Body of pancreas (tissue), 4 donors: ENCODE results near the gene DIAPH1.

Source experiments
- CTCF ChIP-seq, 7 experiments: fragments of 450-650 bp in 4 of 7; fragments of 200-600 bp in 3 of 7; sonication (generic) in 3 of 7; IDR thresholded peaks; one replicate each; pipeline ENCODE4 v1.5.1; 2016 to 2019; ENCODE audit warnings: antibody characterized with exemption in 7 of 7
- POLR2A ChIP-seq, 3 donors: fragments of 450-650 bp; IDR thresholded peaks; one replicate each; pipeline ENCODE4 v1.6.1; 2016; ENCODE audit warnings: antibody characterized with exemption in 3 of 3, mild to moderate bottlenecking in 2 of 3

GRCh38 chr5:141532726-141533125, 86.1 kb downstream of the DIAPH1 start:
- TF ChIP-seq POLR2A (IDR thresholded peaks at IDR 0.05) = no peak
- no peak for TF ChIP-seq CTCF (IDR thresholded peaks at IDR 0.05)
